H1 (cell line): ENCODE results near the gene PLG. TPM values are rescaled to one million over a fixed set of nuclear protein-coding genes. Genes with fewer than 3 reads are reported as not detected.

ENCODE experiments used
- CTCF ChIA-PET: fragments of 300-600 bp; sonication (Branson Sonifier 250); formaldehyde crosslinking; loops from one replicate; lab custom pipeline; 2021; ENCODE audit not compliant: partially characterized antibody; lab: Charles Lee
- POLR2A ChIA-PET: fragments of 300-600 bp; sonication (Branson Sonifier 250); formaldehyde crosslinking; loops from one replicate; lab custom pipeline; 2021; ENCODE audit warnings: inconsistent platforms; ENCODE audit not compliant: partially characterized antibody; lab: Charles Lee
- DNase-seq, 2 experiments: peaks; one replicate each; pipeline versions ENCODE4 v3.0.0 to v3.0.0-alpha.2; 2010 to 2022; ENCODE audit warnings: low spot score in 2 of 2, low read depth in 1 of 2, mixed read lengths in 1 of 2
- FAIRE-seq: peaks from 2 replicates; lab custom pipeline; 2011; peaks lifted over from hg19 to GRCh38; lab: Jason Lieb, UNC
- H2AFZ ChIP-seq: 2 replicates; pipeline ENCODE4 v1.8.1; 2012; ENCODE audit warnings: low read length, inconsistent platforms
- H2AK5ac ChIP-seq: 2 replicates; pipeline ENCODE4 v1.6.1; 2013; ENCODE audit warnings: low read depth, low read length
- H2BK120ac ChIP-seq: replicated peaks from 2 replicates; pipeline ENCODE3; 2013; ENCODE audit warnings: low read depth, low read length, inconsistent platforms
- H2BK12ac ChIP-seq: 2 replicates; pipeline ENCODE4 v1.6.1; 2013; ENCODE audit warnings: low read depth, low read length
- H2BK15ac ChIP-seq: 2 replicates; pipeline ENCODE4 v1.6.1; 2013; ENCODE audit warnings: low read length
- H2BK20ac ChIP-seq: 2 replicates; pipeline ENCODE4 v1.6.1; 2013; ENCODE audit warnings: low read length
- H2BK5ac ChIP-seq: 2 replicates; pipeline ENCODE4 v1.6.1; 2013; ENCODE audit warnings: low read depth, low read length
- H3K14ac ChIP-seq: 2 replicates; pipeline ENCODE4 v1.6.1; 2013; ENCODE audit warnings: inconsistent platforms; ENCODE audit not compliant: insufficient read length
- H3K18ac ChIP-seq: 2 replicates; pipeline ENCODE4 v1.6.1; 2013; ENCODE audit warnings: low read length; ENCODE audit errors: extremely low read depth
- H3K23ac ChIP-seq: 2 replicates; pipeline ENCODE4 v1.6.1; 2013; ENCODE audit warnings: inconsistent platforms; ENCODE audit not compliant: insufficient read length
- H3K23me2 ChIP-seq: 2 replicates; pipeline ENCODE4 v1.6.1; 2013; ENCODE audit warnings: low read depth, low read length
- H3K27ac ChIP-seq: 2 replicates; pipeline ENCODE4 v1.6.1; 2011; ENCODE audit warnings: low read depth, low read length, inconsistent platforms
- H3K27me3 ChIP-seq, 4 experiments: replicated peaks in 1 of 4; 1 replicate in 1 of 4; 2 replicates in 3 of 4; pipeline versions ENCODE4 v1.6.1 to v1.8.1; 2011 to 2013; ENCODE audit warnings: low read length in 3 of 4, mild to moderate bottlenecking in 3 of 4, inconsistent platforms in 2 of 4, mixed read lengths in 2 of 4, moderate library complexity in 1 of 4; ENCODE audit not compliant: control insufficient read depth in 3 of 4, insufficient read depth in 3 of 4; ENCODE audit errors: extremely low read depth in 1 of 4
- H3K36me3 ChIP-seq, 4 experiments: 2 replicates each; pipeline versions ENCODE4 v1.6.1 to v1.8.1; 2011 to 2013; ENCODE audit warnings: mild to moderate bottlenecking in 4 of 4, low read length in 3 of 4, moderate library complexity in 2 of 4, control low read depth in 1 of 4, inconsistent platforms in 1 of 4; ENCODE audit not compliant: insufficient read depth in 4 of 4, control insufficient read depth in 2 of 4
- H3K4ac ChIP-seq: replicated peaks from 2 replicates; pipeline ENCODE3; 2013; ENCODE audit warnings: low read length, low read depth, mixed read lengths, inconsistent platforms; ENCODE audit not compliant: insufficient read length
- H3K4me1 ChIP-seq, 4 experiments: replicated peaks in 1 of 4; 1 replicate in 1 of 4; 2 replicates in 3 of 4; pipeline versions ENCODE4 v1.6.1 to v1.8.1; 2011 to 2013; ENCODE audit warnings: low read length in 3 of 4, inconsistent platforms in 2 of 4, mixed read lengths in 1 of 4; ENCODE audit not compliant: insufficient read depth in 4 of 4, control insufficient read depth in 3 of 4
- H3K4me2 ChIP-seq, 2 experiments: 2 replicates each; pipeline versions ENCODE4 v1.6.1 to v1.8.1; 2011 to 2013; ENCODE audit warnings: low read depth in 2 of 2, low read length in 2 of 2, control low read depth in 1 of 2, inconsistent platforms in 1 of 2, mild to moderate bottlenecking in 1 of 2; ENCODE audit not compliant: insufficient read depth in 1 of 2
- H3K4me3 ChIP-seq, 4 experiments: fragments of 200-600, 300-600 bp in 1 of 4; sonication (generic), shearing (Covaris generic), sonication (Bioruptor Twin) in 1 of 4; 2 replicates each; pipeline versions ENCODE4 v1.5.1 to v1.8.1; 2011 to 2016; ENCODE audit warnings: low read length in 4 of 4, low read depth in 3 of 4, control low read depth in 2 of 4, inconsistent platforms in 2 of 4, mild to moderate bottlenecking in 2 of 4, mixed read lengths in 1 of 4, moderate library complexity in 1 of 4; ENCODE audit not compliant: insufficient read depth in 2 of 4; ENCODE audit errors: extremely low read depth in 1 of 4
- H3K56ac ChIP-seq: replicated peaks from 2 replicates; pipeline ENCODE3; 2013; ENCODE audit warnings: low read depth, mild to moderate bottlenecking, mixed read lengths, low read length, inconsistent platforms; ENCODE audit not compliant: insufficient read length
- H3K79me1 ChIP-seq: 2 replicates; pipeline ENCODE4 v1.6.1; 2013; ENCODE audit warnings: low read depth, low read length, control low read depth
- H3K79me2 ChIP-seq, 2 experiments: 2 replicates each; pipeline versions ENCODE4 v1.6.1 to v1.8.1; 2012 to 2013; ENCODE audit warnings: low read length in 2 of 2, mild to moderate bottlenecking in 2 of 2, inconsistent platforms in 1 of 2; ENCODE audit not compliant: insufficient read depth in 2 of 2, control insufficient read depth in 1 of 2
- H3K9ac ChIP-seq, 4 experiments: replicated peaks in 1 of 4; 1 replicate in 1 of 4; 2 replicates in 3 of 4; pipeline versions ENCODE4 v1.6.1 to v1.8.1; 2011 to 2013; ENCODE audit warnings: low read depth in 3 of 4, low read length in 3 of 4, control low read depth in 2 of 4, mild to moderate bottlenecking in 2 of 4, moderate library complexity in 2 of 4, inconsistent platforms in 1 of 4; ENCODE audit errors: extremely low read depth in 1 of 4
- H3K9me3 ChIP-seq, 2 experiments: 2 replicates each; pipeline versions ENCODE4 v1.6.1 to v1.8.1; 2012 to 2013; ENCODE audit warnings: mild to moderate bottlenecking in 2 of 2, moderate library complexity in 2 of 2, control low read depth in 1 of 2, inconsistent platforms in 1 of 2, low read depth in 1 of 2, low read length in 1 of 2, mixed read lengths in 1 of 2; ENCODE audit not compliant: insufficient read depth in 2 of 2
- H4K20me1 ChIP-seq, 2 experiments: replicated peaks in 1 of 2; 2 replicates each; pipeline versions ENCODE3 to v1.8.1; 2011 to 2013; ENCODE audit warnings: inconsistent platforms in 2 of 2, low read length in 2 of 2, mild to moderate bottlenecking in 1 of 2; ENCODE audit not compliant: insufficient read depth in 2 of 2, control insufficient read depth in 1 of 2
- H4K5ac ChIP-seq: 2 replicates; pipeline ENCODE4 v1.6.1; 2013; ENCODE audit warnings: low read length, low read depth, mixed read lengths, inconsistent platforms; ENCODE audit not compliant: insufficient read length
- H4K8ac ChIP-seq: 2 replicates; pipeline ENCODE4 v1.8.0; 2013; ENCODE audit warnings: mild to moderate bottlenecking, moderate library complexity, low read length, inconsistent platforms; ENCODE audit not compliant: insufficient read depth; ENCODE audit errors: extremely low read depth
- H4K91ac ChIP-seq: replicated peaks from 2 replicates; pipeline ENCODE3; 2013; ENCODE audit warnings: low read length, mixed read lengths, inconsistent platforms; ENCODE audit not compliant: insufficient read length
- BCL11A ChIP-seq, 2 experiments: IDR thresholded peaks; one replicate each; pipeline ENCODE4 v1.6.1; 2011; ENCODE audit warnings: low read depth in 2 of 2, low read length in 2 of 2, mild to moderate bottlenecking in 2 of 2
- CBX5 ChIP-seq: fragments of 300-800, 300-1000 bp; sonication (generic); IDR thresholded peaks from 2 replicates; pipeline ENCODE4 v1.7.1; 2016; ENCODE audit warnings: antibody characterized with exemption, low read length, low read depth
- CTCF ChIP-seq, 3 experiments: IDR thresholded peaks; 1 replicate in 2 of 3; 2 replicates in 1 of 3; pipeline versions ENCODE4 v1.5.1 to v1.6.1; 2011; ENCODE audit warnings: low read length in 3 of 3, mild to moderate bottlenecking in 3 of 3, inconsistent platforms in 2 of 3, low read depth in 1 of 3, moderate library complexity in 1 of 3; ENCODE audit not compliant: insufficient read depth in 1 of 3; ENCODE audit errors: control extremely low read depth in 1 of 3
- HDAC6 ChIP-seq: IDR thresholded peaks from one replicate; pipeline ENCODE4 v1.7.1; 2012; ENCODE audit warnings: low read depth, mild to moderate bottlenecking, inconsistent platforms, low read length, moderate library complexity
- POLR2A ChIP-seq, 2 experiments: IDR thresholded peaks; 1 replicate in 1 of 2; 2 replicates in 1 of 2; pipeline ENCODE4 v1.6.1; 2011; ENCODE audit warnings: low read depth in 2 of 2, low read length in 2 of 2, mild to moderate bottlenecking in 2 of 2; ENCODE audit errors: control extremely low read depth in 1 of 2
- SAP30 ChIP-seq: fragments of 300-600 bp; sonication (generic); IDR thresholded peaks from 2 replicates; pipeline ENCODE4 v1.7.1; 2012; ENCODE audit warnings: low read length, moderate library complexity, mild to moderate bottlenecking, inconsistent platforms; ENCODE audit not compliant: insufficient read depth, insufficient replicate concordance
- SP2 ChIP-seq: IDR thresholded peaks from 2 replicates; pipeline ENCODE4 v1.6.1; 2012; ENCODE audit warnings: mild to moderate bottlenecking, low read length, inconsistent platforms
- SP4 ChIP-seq: IDR thresholded peaks from 2 replicates; pipeline ENCODE4 v1.6.1; 2012; ENCODE audit warnings: low read length, inconsistent platforms
- TAF7 ChIP-seq: optimal IDR thresholded peaks from 2 replicates; pipeline ENCODE3; 2011; ENCODE audit warnings: low read depth, mild to moderate bottlenecking, inconsistent platforms, low read length, moderate library complexity, borderline replicate concordance
- YY1 ChIP-seq: IDR thresholded peaks from 2 replicates; pipeline ENCODE4 v1.6.1; 2011; ENCODE audit warnings: low read depth, mild to moderate bottlenecking, low read length
- WGBS, 2 experiments: shearing (Covaris generic) in 1 of 2; methylation state at CpG; one replicate each; pipeline versions ENCODE4 v1.1.6 to v1.1.7; 2013 to 2015; ENCODE audit warnings: low lambda C conversion rate in 2 of 2, mixed read lengths in 2 of 2, inconsistent platforms in 1 of 2, low coverage in 1 of 2, missing lambda C conversion rate in 1 of 2; ENCODE audit not compliant: insufficient replicate concordance in 2 of 2, insufficient coverage in 1 of 2, insufficient read length in 1 of 2; ENCODE audit errors: extremely low coverage in 1 of 2, missing lambda C conversion rate in 1 of 2; 5-methylcytosine and 5-hydroxymethylcytosine counted together
- polyA plus RNA-seq, 7 experiments: library from polyadenylated mRNA; depleted of rRNA in 3 of 7; stranded (reverse) in 5 of 7; unstranded in 2 of 7; fragments of >200 nt in 5 of 7; fragments of 200-250 nt in 2 of 7; gene quantifications; 1 replicate in 5 of 7; 2 replicates in 1 of 7; 4 replicates in 1 of 7; pipeline versions ENCODE4 v1.2.1 to v1.2.3, GENCODE V29; 2011 to 2013; ENCODE audit warnings: missing spikeins in 2 of 7, mixed read lengths in 2 of 7
- total RNA-seq: library from RNA; stranded (reverse); fragmentation: NEBNext Ultra II Directional; extraction: Animal tissue kit (Norgen Biotek cat#: 25700); gene quantifications from 2 replicates; pipeline ENCODE4 v1.2.1, GENCODE V29; 2021

Gene PLG
- total and polyA plus RNA-seq, 2 of the 8 experiments (the other 6 are each of a cell fraction or from before 2014, with no cell fraction given), result not detected

- H4K20me1 ChIP-seq, result no peaks in the 10 kb centered on the region
- WGBS, 2 experiments, result 93% methylated on average over 8 of the region's 9 CpGs; no CpG with 5 or more reads in 1 of the 2 experiments
- H3K23me2 ChIP-seq, result no peaks in the 10 kb centered on the region
- DNase-seq (no peak), FAIRE-seq (no peak)
- H2AFZ ChIP-seq, result no peak overlapping the region
- H3K9me3 ChIP-seq, result peaks cover 13 to 17% of the 10 kb centered on the region in 2 experiments; a peak in 3 of 4 replicates
- CTCF ChIA-PET, result interaction anchor here (0.6 kb wide), 1 partner anchor 77 kb away, joined by 3 read pairs; no protein-coding TSS in a partner anchor
- H3K56ac ChIP-seq, result no peak overlapping the region
- H2BK20ac ChIP-seq, result no peak overlapping the region
- H3K4me3 ChIP-seq, result no peak overlapping the region
- H4K5ac ChIP-seq, result no peak overlapping the region
- H3K4ac ChIP-seq, result no peak overlapping the region
- no peak overlapping the region for H3K9ac ChIP-seq
- no peak overlapping the region for H3K23ac ChIP-seq
- H3K36me3 ChIP-seq, result no peaks in the 10 kb centered on the region
- H3K79me2 ChIP-seq, result no peaks in the 10 kb centered on the region
- no peak overlapping the region for H3K4me2 ChIP-seq
- H4K91ac ChIP-seq, result no peak overlapping the region
- no peak overlapping the region for H2AK5ac ChIP-seq
- no peak overlapping the region for H3K27ac ChIP-seq
- TF ChIP-seq HDAC6, result no peak
- no peak for TF ChIP-seq POLR2A (IDR thresholded peaks at IDR 0.05; ENCODE audit: control extremely low read depth in 1 of 2, low read depth in 2 of 2, low read length in 2 of 2)
- TF ChIP-seq YY1, result no peak
- TF ChIP-seq SP2, result no peak
- TF ChIP-seq CTCF (IDR thresholded peaks at IDR 0.05; ENCODE audit: control extremely low read depth in 1 of 3, insufficient read depth in 1 of 3, low read depth in 1 of 3, low read length in 3 of 3), result no peak
- no peak for TF ChIP-seq SP4
- TF ChIP-seq SAP30, result no peak
- no peak for TF ChIP-seq CBX5
- TF ChIP-seq TAF7, result no peak
- TF ChIP-seq BCL11A (IDR thresholded peaks at IDR 0.05; ENCODE audit: low read depth in 2 of 2, low read length in 2 of 2), result no peak
- no peak overlapping the region for H4K8ac ChIP-seq
- no peak overlapping the region for H2BK5ac ChIP-seq
- POLR2A ChIA-PET, result no interaction called here
- no peaks in the 10 kb centered on the region for H3K4me1 ChIP-seq
- H2BK15ac ChIP-seq, result no peak overlapping the region
- no peaks in the 10 kb centered on the region for H3K27me3 ChIP-seq
- no peak overlapping the region for H2BK12ac ChIP-seq
- H2BK120ac ChIP-seq, result no peak overlapping the region
- H3K18ac ChIP-seq, result no peak overlapping the region
- H3K14ac ChIP-seq, result no peak overlapping the region
- H3K79me1 ChIP-seq, result no peaks in the 10 kb centered on the region
Observed at GRCh38 chr6:160690458-160690857, 11.6 kb upstream of the PLG start.
